ENCODE data around the gene ZMIZ2.

- no peak for TF ChIP-seq CTCF (IDR thresholded peaks at IDR 0.05; ENCODE audit: low read depth, low read length, missing input control)
- no peak for TF ChIP-seq SP1 (IDR thresholded peaks at IDR 0.05)
- TF ChIP-seq MAX (IDR thresholded peaks at IDR 0.05) = no peak
- no peak for TF ChIP-seq GABPA (IDR thresholded peaks at IDR 0.05 in 1 of 2, conservative IDR thresholded peaks at IDR 0.05 in 1 of 2)
Measured at GRCh38 chr7:44740055-44740454, 8.6 kb upstream of the ZMIZ2 start.
